SK-MEL-5 (cell line): Measurements from ENCODE around the gene EPHB6. TPM values are rescaled to one million over a fixed set of nuclear protein-coding genes. Genes with fewer than 3 reads are reported as not detected.
A peak's percentile ranks its signal among the peaks of the same experiment; 100 is the strongest.

Experiments
- DNase-seq: peaks from one replicate; pipeline ENCODE4 v3.0.0-alpha.2; 2016; ENCODE audit warnings: low read depth, low spot score
- in situ Hi-C: cut with HindIII; loops from 2 replicates; pipeline ENCODE4 v1.10.0; 2016; ENCODE audit warnings: low sequenced_read_pairs, high pct_unique_total_duplicates, low pct_unique_long_range_greater_than_20kb
- polyA plus RNA-seq, 2 experiments: library from polyadenylated mRNA; depleted of rRNA; stranded (reverse); fragments of >200 nt; gene quantifications; 2 replicates each; pipeline ENCODE4 v1.2.3, GENCODE V29; 2015
- total RNA-seq: library from RNA; depleted of rRNA; stranded (reverse); fragments of >200 nt; shearing (Covaris generic); gene quantifications from 2 replicates; pipeline ENCODE4 v1.2.3, GENCODE V29; 2014; rRNA removed

Gene EPHB6, protein sequence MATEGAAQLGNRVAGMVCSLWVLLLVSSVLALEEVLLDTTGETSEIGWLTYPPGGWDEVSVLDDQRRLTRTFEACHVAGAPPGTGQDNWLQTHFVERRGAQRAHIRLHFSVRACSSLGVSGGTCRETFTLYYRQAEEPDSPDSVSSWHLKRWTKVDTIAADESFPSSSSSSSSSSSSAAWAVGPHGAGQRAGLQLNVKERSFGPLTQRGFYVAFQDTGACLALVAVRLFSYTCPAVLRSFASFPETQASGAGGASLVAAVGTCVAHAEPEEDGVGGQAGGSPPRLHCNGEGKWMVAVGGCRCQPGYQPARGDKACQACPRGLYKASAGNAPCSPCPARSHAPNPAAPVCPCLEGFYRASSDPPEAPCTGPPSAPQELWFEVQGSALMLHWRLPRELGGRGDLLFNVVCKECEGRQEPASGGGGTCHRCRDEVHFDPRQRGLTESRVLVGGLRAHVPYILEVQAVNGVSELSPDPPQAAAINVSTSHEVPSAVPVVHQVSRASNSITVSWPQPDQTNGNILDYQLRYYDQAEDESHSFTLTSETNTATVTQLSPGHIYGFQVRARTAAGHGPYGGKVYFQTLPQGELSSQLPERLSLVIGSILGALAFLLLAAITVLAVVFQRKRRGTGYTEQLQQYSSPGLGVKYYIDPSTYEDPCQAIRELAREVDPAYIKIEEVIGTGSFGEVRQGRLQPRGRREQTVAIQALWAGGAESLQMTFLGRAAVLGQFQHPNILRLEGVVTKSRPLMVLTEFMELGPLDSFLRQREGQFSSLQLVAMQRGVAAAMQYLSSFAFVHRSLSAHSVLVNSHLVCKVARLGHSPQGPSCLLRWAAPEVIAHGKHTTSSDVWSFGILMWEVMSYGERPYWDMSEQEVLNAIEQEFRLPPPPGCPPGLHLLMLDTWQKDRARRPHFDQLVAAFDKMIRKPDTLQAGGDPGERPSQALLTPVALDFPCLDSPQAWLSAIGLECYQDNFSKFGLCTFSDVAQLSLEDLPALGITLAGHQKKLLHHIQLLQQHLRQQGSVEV
- total RNA-seq = 0.48 and 0.59 TPM in 2 replicates
- 1.4 and 2.9 TPM in 2 replicates for polyA plus RNA-seq (2015; cell fraction: cytosol; rRNA removed)
- 2.0 and 11.1 TPM in 2 replicates for polyA plus RNA-seq (2015; cell fraction: nucleus; rRNA removed)

DNA sequence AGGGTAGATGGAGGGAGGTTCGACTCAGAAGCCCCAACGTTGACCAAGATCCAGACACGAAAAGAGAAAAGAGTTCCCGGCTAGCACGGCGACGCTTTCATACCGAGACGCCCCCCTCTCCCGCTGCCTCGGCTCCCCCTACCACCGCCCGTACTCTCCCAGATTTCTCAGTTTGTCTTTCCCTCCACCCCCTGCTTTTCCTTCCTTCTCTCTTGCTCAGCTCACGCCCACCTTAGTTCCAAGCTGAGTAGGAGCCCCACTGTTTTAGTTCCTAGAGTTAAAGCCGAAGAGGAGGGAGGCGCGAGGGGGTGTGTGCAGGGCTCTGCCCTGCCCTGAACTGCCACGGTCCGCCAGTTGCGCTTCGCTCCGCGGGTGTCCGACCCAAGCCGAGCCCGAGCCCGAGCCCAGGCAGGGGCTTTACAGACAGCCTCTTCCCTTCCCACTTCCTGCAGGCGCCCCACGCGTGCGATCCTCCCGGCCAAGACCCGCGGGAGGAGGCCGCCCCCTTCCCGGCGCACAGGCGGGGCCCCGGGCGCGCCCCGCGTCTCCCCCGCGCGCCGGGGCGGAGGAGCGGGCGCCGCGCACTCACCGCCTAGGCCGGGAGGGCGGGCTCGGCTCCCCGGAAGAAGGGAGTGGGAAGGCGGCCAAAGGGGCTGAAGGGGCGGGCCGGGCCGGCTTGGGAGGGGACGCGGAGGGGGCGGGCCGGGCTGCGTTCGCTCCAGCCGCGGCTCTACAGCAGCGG lies at the start of gene EPHB6:
Gene EPHB6 (plus strand): TSS at position 705 of the 742 bp plus-strand sequence. CDS start 8,152 bp downstream, outside the sequence.
- DNase-seq = peak; percentile 67
- in situ Hi-C loops = no loop called here

GRCh38 chr7:142805350-142806021 lies 49.4 kb upstream of the EPHB6 start:
- in situ Hi-C loops = loop anchor here (25.0 kb wide), 1 partner anchor 443 kb away; no protein-coding TSS in a partner anchor
- no peak for DNase-seq

DNA sequence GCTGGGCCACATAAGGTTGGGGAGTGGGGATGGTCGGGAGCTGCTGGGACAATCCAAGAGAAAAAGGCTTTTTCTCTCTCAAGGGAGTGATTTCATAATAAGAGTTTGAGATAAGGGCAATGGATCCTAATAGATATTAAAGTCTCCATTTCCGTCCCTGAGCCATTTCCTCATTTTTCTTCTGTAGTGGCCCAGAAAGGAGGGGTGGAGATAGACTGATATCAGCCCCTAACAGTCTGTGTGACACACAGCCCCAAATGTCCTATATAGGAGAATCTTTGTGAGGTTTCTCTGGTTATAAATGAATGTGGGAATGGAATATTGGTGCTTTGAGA lies 48.9 kb upstream of the EPHB6 start:
- no peak for DNase-seq

GRCh38 chr7:142806957-142807356 lies 47.9 kb upstream of the EPHB6 start:
- no peak for DNase-seq
- in situ Hi-C loops = loop anchor here (25.0 kb wide), 1 partner anchor 445 kb away; no protein-coding TSS in a partner anchor

More for the DNA sequence above, 48.9 kb upstream of the EPHB6 start:
- in situ Hi-C loops = loop anchor here (25.0 kb wide), 1 partner anchor 444 kb away; no protein-coding TSS in a partner anchor

DNA sequence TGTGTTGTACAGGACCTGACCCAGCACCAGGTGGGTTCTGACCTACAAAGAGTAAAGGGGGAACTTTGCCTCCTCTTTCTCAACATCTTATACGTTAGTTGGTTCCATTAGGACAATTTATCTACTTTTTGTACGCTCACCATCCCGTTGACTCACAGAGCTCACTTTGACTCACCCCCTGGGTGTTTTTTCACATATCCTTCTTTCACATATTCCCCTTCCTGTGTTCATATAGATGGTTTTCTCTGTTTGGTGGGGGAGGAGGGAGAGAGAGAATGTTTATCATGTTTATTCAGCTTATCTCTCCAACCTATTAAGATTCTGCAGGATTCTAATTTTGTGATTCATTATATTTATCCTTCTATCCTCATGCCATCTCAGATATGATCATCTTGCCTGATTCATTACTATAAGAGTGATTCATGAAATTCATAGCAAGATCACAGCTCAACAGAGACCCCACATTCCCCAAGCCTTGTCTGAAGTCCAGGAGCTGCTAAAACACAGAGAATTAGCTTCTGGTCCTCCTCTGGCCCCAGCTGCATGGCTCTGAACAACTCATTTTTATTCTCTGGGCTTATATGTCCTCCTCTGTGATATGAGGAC lies 46.9 kb upstream of the EPHB6 start:
- in situ Hi-C loops = loop anchor here (25.0 kb wide), 1 partner anchor 446 kb away; no protein-coding TSS in a partner anchor
- DNase-seq = no peak

- in situ Hi-C loops = loop anchor here (25.0 kb wide), 1 partner anchor 446 kb away; no protein-coding TSS in a partner anchor
- no peak for DNase-seq
These were observed 46.4 kb upstream of the EPHB6 start for GRCh38 chr7:142808461-142808801.

DNA sequence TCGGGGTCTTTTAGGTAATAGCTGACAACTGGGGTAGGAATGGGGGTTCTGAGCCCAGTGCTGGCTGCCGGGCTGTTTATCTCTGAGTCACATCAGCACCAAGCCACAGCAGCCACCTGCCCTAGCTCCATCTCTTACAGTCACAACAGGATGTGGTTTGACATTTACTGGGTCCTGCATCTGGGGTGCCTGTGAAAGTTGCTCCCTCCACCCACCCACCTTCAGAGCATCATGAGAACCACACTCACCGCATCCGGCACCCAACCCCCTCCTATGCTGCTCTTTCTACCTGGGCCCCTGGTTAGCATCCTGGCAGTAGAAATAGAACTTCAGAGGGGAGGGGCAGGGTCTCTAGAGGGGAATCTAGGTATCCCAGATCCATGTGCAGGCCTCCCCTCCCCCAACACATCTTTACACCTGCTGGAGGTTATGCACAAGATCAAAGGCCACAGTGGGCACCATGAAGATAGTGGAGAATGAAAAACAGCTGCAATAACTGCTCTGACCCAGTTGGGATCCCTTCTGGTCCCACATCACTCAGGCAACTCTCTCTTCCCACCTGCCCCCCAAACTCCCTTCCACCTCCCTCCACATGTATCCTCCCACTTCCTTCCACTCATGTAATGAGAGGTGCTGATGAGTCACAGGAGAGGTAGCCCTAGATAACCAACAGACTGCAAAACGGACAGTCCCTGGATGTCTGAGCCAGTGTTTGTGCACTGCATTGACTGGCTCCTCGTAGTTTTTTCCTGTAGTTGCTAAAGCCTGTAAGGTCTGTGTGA lies 45.9 kb upstream of the EPHB6 start:
- in situ Hi-C loops = loop anchor here (25.0 kb wide), 1 partner anchor 447 kb away; no protein-coding TSS in a partner anchor
- no peak for DNase-seq

DNA sequence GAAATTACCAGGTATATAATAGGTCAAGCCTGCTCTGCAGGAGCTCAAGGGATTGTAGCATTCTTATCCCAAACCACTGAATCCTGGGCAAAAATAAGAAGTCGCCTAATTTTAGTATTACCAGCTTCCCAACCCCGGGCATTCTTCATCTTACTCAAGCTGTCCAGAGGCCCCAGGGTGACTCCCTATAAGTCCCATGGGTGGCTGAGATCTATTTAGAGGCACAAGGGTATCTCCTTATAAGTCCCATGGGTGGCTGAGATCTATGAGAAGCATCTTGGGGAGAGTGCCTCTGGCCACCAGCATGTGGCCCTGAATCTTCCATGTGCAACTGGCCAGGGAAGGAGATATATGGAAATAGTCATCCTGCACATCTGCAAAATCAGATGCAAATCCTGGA lies 45.2 kb upstream of the EPHB6 start:
- no peak for DNase-seq
- in situ Hi-C loops = loop anchor here (25.0 kb wide), 1 partner anchor 447 kb away; no protein-coding TSS in a partner anchor

DNA sequence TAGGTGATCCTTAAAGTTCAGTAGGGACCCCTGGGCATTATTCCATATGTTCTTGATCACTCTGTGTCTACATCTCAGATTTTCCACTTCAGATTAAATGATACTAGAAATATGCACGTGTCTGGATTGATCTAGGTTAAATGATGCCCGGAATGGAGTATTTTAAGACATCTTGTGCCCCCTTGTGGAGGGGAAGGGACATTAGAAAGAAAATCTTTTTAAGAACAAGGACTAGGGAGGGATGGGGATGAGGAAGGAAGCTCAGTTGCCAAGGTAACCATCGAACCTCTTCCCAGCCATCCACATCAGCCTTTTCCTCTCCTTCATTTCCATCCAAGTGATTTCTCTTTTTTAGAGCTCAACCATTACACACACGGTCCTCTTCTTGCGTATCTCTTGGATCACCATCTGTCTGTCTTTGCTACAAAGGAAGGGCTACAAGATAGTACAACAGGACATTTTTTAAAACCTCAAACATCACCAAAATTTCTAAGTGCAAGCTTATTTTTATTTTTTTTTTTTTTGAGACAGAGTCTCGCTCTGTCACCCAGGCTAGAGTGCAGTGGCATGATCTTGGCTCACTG lies 43.6 kb upstream of the EPHB6 start:
- in situ Hi-C loops = loop anchor here (25.0 kb wide), 1 partner anchor 449 kb away; no protein-coding TSS in a partner anchor
- DNase-seq = peak; percentile 85

DNA sequence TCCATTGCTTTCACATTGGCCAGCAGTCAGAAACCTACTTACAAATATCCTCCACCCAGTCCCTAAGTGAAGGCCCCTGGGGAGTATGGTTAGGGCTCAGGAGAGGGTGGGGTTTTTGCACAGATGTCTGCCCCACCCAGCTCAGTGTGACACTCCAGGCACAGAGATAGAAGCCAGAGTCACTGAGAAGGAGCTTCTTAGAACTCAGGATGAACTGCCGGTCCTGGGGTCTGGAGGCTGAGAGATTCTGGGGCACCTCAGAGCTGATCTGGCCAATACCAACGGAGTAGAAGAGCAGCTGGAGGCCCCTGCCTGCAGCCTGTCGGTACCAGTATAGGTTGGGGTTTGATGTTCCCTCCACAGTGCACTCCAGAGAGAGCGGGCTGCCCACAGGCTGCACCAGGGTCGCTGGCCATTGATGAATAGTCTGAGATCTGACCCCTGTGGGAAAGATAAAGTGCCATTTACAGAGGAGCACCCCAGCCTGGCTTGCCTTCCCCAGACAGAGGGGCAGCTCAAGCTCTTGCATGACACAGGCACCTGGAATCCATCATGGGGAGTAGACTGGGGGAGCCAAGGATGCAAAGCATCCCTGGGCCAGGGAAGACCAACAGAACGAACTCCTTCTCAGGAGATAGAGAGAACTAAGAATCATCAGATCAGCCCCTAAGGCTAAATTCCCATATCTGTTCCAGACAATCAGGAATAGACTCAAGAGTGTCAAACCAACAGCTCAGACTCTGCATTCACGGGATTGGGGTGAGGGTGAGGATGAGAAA lies 42.2 kb upstream of the EPHB6 start:
- in situ Hi-C loops = loop anchor here (25.0 kb wide), 1 partner anchor 450 kb away; no protein-coding TSS in a partner anchor
- no peak for DNase-seq

DNA sequence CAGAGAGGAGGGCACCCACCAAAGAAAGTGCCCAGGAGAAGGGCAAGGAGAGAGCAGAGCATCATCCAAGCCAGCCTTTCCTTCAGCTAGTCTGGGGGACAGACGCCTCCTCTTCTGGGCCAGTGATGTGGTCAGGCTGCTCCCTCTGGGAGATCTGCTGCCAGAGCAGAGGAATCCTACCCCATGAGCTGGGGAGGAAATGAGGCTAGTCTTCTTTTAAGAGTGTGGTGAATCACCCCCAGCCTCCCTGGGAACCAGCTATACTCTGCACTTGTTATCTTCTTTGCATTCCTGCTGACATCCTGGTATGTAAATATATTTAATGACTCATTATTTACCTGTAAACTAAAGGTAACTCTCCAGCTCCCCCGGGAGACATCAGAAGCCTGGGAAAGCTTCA lies 41.6 kb upstream of the EPHB6 start:
- no peak for DNase-seq
- in situ Hi-C loops = loop anchor here (25.0 kb wide), 1 partner anchor 451 kb away; no protein-coding TSS in a partner anchor

DNA sequence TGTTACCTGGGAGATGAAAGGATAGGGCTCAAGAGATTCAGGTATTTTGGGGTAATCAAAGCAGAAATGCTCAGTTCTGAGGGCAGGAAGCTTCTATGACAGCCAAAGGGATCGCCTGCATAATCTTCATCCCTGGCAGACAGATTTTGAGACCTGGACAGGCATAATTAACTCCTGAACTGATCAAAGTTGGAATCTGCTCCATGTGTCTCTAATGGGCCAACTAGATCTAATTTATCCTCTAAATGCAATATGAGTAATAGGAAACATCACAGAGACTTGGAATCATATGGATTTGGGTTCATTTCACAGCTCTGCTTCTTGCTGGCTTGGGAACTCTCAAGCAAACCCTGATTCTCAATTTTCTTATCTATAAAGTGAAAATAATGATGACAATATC lies 41.2 kb upstream of the EPHB6 start:
- in situ Hi-C loops = loop anchor here (25.0 kb wide), 1 partner anchor 451 kb away; no protein-coding TSS in a partner anchor
- DNase-seq = no peak

GRCh38 chr7:142814451-142814850 lies 40.4 kb upstream of the EPHB6 start:
- DNase-seq = no peak
- in situ Hi-C loops = loop anchor here (25.0 kb wide), 1 partner anchor 452 kb away; no protein-coding TSS in a partner anchor

GRCh38 chr7:142815134-142815533 lies 39.7 kb upstream of the EPHB6 start:
- in situ Hi-C loops = loop anchor here (25.0 kb wide), 1 partner anchor 453 kb away; no protein-coding TSS in a partner anchor
- DNase-seq = no peak
